ENCODE data around the gene PHC2. TPM values are rescaled to one million over a fixed set of nuclear protein-coding genes. Genes with fewer than 3 reads are reported as not detected.

PHC2 gene
- total RNA-seq, 1 donor from 2014 or later = 105 TPM

- H3K27ac ChIP-seq = no peak overlapping the region
Measured at GRCh38 chr1:33439662-33440061, 8.8 kb upstream of the PHC2 start.

GRCh38 chr1:33438364-33439160 lies 7.7 kb upstream of the PHC2 start:
- peaks cover 2% of the 10 kb centered on the region for H3K4me1 ChIP-seq
- DNase-seq = no peak
- no peaks in the 10 kb centered on the region for H3K27me3 ChIP-seq (ENCODE audit: low read depth)
- intact Hi-C loops (cut with DNase I) = no loop called here
- TF ChIP-seq CTCF (IDR thresholded peaks at IDR 0.05) = no peak
- H3K4me3 ChIP-seq = no peak overlapping the region
- ATAC-seq = no peak
- H3K36me3 ChIP-seq = no peaks in the 10 kb centered on the region
- H3K27ac ChIP-seq = no peak overlapping the region
- no peaks in the 10 kb centered on the region for H3K9me3 ChIP-seq

More at GRCh38 chr1:33439662-33440061, 8.8 kb upstream of the PHC2 start:
- no peaks in the 10 kb centered on the region for H3K9me3 ChIP-seq
- no peak for TF ChIP-seq CTCF (IDR thresholded peaks at IDR 0.05)
- H3K36me3 ChIP-seq = no peaks in the 10 kb centered on the region
- H3K27me3 ChIP-seq (ENCODE audit: low read depth) = no peaks in the 10 kb centered on the region
- DNase-seq (no peak), ATAC-seq (no peak)
- intact Hi-C loops (cut with DNase I) = no loop called here
- H3K4me1 ChIP-seq = no peaks in the 10 kb centered on the region
- no peak overlapping the region for H3K4me3 ChIP-seq

- no peak overlapping the region for H3K27ac ChIP-seq
- no peak for ATAC-seq
- H3K4me1 ChIP-seq = peaks cover 5% of the 10 kb centered on the region
- no peak for TF ChIP-seq CTCF (IDR thresholded peaks at IDR 0.05)
- H3K4me3 ChIP-seq = no peak overlapping the region
- no peaks in the 10 kb centered on the region for H3K9me3 ChIP-seq
- H3K27me3 ChIP-seq (ENCODE audit: low read depth) = no peaks in the 10 kb centered on the region
- intact Hi-C loops (cut with DNase I) = no loop called here
- DNase-seq = no peak
- no peaks in the 10 kb centered on the region for H3K36me3 ChIP-seq
Measured at GRCh38 chr1:33436557-33437285, 5.8 kb upstream of the PHC2 start.

- Histone ChIP-seq H3K36me3 (no peaks in the 10 kb centered on the region), H3K4me1 (peaks cover 5% of the 10 kb centered on the region), H3K27ac (no peak overlapping the region), H3K9me3 (no peaks in the 10 kb centered on the region), H3K27me3 (ENCODE audit: low read depth) (no peaks in the 10 kb centered on the region), H3K4me3 (no peak overlapping the region)
- TF ChIP-seq CTCF (IDR thresholded peaks at IDR 0.05) = no peak
- ATAC-seq = no peak
- intact Hi-C loops (cut with DNase I) = no loop called here
- DNase-seq = no peak
Measured at GRCh38 chr1:33435096-33435820, 4.4 kb upstream of the PHC2 start.

GRCh38 chr1:33434363-33434750 lies 3.5 kb upstream of the PHC2 start:
- no peaks in the 10 kb centered on the region for H3K9me3 ChIP-seq
- peaks cover 14% of the 10 kb centered on the region for H3K4me1 ChIP-seq
- no peak overlapping the region for H3K27ac ChIP-seq
- DNase-seq (no peak), ATAC-seq (no peak)
- intact Hi-C loops (cut with DNase I) = no loop called here
- no peaks in the 10 kb centered on the region for H3K27me3 ChIP-seq (ENCODE audit: low read depth)
- no peak for TF ChIP-seq CTCF (IDR thresholded peaks at IDR 0.05)
- no peak overlapping the region for H3K4me3 ChIP-seq
- no peaks in the 10 kb centered on the region for H3K36me3 ChIP-seq
